ENCODE results near the gene AUTS2.

The AUTS2 gene

DNA sequence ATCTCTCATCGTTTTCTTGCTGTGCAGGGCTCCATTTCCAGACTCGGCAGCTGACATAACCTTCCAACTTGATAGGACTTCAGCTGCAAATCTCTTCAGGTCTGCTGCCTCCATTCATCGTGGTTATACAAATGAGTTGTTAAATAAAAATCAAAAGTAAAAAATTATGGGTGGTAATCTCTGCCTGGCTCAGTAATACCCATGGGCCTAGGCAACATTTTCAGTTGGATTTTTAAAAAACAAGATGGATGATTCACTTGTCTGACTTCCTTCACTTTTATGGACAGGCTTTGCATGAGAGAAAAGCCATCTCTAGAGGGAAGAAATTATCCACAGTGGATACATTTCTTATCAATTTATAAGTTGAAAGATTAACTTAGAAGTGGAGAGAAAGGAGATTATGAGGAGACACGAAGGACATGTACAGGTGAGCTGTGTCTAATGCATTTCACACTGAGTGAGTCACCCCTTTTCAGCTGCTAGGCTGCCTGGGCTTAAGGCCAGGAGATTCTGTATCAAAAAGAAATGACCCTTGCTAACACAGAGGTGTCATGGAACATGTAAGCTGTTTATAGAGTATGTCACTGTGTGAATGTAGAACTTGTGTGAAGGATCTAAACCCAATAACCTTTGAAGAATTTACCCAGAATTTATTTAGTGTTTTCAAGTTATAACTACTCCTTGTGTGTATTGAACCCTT is 495.1 kb downstream of the AUTS2 start:
- no peak for DNase-seq

DNA sequence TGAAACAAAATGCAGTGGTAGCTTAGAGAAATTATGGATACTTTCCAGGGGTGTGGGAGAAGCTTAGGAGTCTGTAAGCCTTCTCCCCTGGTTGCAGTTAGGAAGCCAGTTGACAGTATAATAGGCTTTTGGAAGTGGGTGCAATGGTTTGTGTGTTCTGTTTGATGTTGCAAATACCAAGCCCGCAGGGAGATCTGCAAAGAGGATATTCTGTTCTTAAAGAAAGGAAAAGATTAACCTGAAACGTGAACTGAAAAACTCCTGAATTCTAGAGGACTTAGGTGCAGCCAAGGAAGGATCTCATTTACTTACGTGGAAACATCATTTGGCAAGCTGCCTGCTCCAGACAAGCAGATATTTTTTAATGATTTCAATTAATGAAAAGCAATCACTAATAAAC is 496.6 kb downstream of the AUTS2 start:
- DNase-seq: no peak

DNA sequence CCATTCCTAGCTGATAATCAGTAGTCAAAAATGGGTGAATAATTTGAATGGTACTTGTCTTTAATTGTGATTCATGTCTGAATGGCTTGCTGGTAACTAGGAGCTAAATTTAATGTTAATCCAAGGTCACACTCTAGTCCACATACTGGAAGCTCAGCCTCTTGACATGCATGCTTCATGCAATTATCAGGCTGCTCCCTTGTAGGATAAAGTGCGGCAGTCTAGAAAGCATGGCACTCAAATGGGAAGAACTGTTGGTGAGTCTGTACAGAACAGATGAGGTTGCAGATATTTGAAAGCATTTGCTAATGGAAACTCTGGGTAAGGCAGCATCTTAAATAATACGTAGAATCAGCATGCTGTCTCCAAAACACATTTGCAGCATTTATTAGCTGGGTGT is 499.4 kb downstream of the AUTS2 start:
- peak in 1 of 2 experiments; percentile 25 for DNase-seq

DNA sequence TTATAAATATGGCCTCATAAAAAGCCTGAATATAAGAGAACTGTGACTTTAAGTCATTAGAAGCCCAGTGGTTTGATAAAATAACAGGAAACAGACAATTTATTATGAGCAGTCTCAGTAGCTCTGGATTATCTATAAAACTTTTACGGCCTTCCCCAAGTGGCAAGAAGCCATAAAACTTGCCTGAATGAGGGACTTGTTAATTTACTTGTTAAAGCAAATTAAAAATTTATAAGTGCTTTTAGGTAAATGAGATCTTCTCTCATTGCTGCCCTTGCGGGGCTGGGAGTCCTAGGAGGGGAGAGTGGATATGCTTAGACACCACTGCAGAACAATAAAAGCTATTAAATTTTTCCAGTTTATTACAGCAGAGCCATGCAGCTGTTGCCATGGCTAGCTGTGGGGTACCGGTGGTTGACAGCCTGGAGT is 499.9 kb downstream of the AUTS2 start:
- DNase-seq: peak; percentile 55 to 67

DNA sequence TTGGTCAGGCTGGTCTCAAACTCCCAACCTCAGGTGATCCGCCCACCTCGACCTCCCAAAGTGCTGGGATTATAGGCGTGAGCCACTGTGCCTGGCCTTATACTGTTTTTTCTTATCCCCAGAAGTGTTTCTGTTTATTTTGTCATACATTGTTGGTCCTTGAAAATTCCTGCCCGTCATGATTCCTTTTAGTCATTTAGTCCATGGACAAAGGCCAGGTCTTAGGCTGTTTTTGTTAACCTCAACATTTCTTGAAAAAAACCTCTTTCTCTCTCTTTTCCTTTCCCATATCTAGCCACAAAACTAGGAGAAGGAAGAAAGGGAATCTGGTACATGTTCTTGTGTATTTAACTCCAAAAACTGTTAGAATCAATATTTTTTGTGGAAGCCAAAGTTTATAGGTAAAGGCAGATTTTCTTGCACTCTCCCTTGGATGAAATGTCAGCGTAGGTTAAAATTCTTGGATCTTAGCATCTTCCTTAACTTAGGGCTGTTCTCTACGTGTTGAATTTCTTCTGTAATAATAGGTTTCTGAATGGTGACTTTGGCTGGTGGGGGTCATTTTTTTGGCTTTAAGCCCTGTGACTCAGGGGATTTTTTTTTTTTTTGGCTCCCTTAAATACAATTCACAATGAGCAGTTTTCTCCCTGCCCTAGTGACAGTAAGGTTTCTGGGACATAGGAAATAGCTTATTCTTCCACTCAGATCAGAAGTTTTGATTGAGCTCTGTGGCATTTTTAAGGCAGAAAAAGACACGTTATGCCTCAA is 500.8 kb downstream of the AUTS2 start:
- no peak for DNase-seq

DNA sequence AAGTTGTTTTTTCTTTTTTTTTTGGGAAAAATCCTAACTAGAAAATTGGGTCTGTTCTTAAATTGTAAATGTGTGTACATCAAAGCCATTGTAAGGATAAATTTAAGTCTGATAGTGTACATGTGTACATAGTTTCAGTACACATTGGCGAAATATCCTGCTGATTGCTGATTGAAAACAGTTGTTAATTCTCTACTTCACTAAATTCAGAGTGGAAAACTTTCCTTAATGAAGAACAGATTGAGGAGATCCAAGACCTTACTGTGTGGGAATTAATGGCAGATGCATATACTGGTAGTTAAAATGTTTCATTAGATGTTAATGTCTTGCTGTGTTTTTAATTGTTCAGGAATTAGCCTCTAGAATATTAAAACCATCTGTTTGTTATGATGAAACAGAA is 506.0 kb downstream of the AUTS2 start:
- DNase-seq: no peak

DNA sequence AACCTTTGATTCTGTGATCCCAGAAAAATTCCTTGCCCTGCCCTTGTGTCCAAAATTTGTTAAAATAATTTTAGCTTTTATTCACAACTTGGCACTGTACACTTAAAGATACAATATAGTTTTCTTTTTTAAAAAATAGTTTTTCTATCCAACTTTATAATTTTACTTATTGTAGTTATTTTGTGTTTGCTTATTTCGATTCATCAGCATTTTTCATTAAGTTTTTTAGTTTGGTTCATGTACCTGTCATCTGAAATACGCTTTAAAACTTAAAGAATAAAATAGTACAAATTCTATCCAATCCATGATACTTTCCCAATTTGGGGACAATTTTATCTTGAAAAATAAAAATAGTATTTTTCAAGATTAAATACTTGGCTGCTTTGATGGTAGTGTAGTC is 514.8 kb downstream of the AUTS2 start:
- no peak for DNase-seq

DNA sequence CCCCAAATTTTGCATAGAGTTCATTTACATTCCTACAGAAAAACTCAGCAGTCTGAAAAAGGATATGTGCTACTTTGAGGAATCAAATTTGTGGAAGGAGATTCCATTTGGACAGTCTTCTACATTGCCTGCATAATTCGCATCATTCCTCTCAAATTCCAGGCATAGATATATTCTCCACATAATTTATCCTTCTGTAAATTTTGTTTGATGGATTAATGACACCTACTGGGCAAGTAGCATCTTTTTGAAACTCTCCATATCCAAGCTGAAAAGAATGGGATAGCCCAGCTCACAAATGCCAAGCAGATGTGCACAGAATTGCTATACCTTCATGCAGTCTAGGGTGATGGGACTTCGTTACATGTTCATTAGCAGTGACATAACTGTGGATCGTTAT is 515.3 kb downstream of the AUTS2 start:
- no peak for DNase-seq

DNA sequence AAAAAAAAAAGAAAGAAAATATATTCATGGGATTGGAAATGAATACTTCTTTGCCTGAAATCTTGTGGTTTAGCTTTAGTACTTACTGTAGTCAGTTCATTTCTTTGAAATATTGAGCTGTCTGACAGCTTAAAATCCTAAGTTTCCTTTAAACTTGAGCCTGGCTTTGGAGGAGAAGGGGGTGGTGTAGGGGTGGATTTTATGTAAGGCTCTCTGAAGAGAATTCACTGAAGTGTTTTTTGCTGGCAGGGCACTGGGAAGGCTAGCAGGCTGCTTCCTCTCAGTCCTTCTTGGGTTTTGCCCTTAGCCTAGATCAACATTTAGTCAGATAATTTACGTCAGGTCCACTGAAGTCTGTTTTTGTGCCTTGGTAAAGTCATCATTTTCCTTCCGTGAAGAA is 516.5 kb downstream of the AUTS2 start:
- no peak for DNase-seq

DNA sequence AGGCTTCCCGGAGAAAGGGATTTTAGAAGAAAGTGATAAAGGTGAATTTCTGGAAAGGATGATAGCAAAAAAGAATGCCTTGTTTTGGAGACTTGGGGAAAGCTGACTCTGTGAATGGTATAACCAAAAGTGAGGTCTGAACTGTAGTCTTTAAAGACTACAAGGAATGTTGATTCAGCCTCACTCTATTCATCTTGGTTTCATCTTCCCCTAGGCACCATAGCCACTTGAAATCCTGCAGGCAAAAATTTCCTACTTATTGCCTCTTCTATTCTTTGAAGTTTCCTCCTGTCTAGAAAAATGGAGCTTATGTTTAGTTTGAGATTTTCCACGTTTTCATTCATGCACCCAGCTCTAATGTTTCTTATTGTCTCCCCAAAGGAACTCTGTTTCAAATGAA is 518.0 kb downstream of the AUTS2 start:
- DNase-seq: no peak

DNA sequence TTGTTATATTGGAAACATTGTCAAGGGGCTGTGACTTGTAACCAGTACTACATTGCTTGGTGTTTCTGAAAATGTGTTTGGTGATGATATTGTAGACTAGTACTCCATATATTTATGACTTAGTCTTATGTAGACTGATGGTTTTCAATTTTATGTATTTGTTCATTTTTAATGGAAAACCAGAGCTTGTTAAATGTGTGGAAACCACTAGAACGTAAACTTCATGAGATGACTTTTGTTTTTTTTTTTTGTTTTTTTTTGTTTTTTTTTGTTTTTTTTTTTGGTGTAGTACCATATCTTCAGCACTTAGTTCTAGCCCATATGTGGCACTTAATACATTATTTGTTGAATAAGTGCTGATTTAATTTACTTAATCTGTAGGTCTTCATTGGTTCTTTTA is 518.6 kb downstream of the AUTS2 start:
- no peak for DNase-seq

DNA sequence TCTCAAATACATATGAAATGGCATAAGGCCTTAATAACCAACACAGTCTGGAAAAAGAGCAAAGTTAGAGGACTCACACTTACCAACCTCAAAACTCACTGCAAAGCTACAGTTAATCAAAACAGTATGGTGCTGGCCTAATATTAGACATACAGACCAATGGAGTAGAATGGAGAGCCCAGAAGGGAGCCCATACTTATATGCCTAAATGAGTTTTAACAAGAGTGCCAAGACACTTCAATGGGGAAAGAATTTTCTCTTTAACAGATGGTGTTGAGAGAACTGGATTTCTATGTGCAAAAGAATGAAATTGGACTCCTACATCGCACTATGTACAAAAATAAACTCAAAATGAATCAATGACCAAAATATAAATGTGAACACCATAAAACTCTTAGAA is 522.6 kb downstream of the AUTS2 start:
- DNase-seq: no peak

DNA sequence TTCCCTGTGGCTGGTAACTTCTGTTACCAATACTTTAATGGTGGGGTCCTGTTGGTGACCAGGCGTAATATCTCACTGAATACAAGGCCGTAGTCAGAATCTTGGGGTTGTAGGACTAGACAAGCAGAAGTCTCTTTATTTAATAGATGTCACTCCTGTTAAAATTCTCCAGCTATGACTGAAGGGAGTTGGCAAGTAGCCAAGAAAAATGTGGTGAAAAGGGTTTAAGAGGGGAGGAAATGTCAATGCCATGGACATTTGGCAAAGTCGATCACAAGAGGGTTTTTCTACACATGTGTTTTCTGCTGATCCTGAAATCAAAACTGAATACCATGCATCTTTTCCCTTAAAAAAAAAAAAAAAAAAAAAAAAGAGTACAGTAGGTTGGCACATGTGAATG is 533.5 kb downstream of the AUTS2 start:
- peak in 1 of 2 experiments; percentile 31 for DNase-seq

DNA sequence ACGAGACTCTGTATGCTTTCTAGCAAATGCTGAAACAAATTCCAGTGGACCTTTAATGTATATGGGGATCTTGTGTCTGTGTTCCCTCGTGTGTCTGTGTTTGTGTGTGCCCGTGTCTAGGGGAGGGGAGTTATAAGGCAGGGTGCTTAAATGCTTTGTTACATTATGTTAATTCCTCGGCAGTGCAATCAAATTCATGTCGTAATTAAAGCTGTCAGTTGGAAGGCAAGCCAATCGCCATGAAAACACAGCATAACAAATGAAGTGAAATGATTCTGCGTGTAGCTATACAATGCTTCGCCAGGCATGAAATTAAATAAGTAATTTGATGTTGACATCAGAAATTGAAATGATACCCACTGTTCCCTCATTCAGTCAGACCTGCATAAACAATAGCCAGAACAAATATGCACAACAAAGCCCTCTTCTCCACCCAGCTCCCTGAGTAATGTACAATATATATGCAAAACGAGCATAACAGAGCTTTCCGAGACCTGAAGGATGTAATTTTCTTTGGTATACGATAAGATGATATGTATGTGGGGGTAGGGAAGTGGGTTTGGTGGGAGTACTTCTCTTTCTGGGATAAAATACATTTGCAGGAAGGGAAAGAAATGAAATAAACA is 534.1 kb downstream of the AUTS2 start:
- peak; percentile 53 to 75 for DNase-seq

DNA sequence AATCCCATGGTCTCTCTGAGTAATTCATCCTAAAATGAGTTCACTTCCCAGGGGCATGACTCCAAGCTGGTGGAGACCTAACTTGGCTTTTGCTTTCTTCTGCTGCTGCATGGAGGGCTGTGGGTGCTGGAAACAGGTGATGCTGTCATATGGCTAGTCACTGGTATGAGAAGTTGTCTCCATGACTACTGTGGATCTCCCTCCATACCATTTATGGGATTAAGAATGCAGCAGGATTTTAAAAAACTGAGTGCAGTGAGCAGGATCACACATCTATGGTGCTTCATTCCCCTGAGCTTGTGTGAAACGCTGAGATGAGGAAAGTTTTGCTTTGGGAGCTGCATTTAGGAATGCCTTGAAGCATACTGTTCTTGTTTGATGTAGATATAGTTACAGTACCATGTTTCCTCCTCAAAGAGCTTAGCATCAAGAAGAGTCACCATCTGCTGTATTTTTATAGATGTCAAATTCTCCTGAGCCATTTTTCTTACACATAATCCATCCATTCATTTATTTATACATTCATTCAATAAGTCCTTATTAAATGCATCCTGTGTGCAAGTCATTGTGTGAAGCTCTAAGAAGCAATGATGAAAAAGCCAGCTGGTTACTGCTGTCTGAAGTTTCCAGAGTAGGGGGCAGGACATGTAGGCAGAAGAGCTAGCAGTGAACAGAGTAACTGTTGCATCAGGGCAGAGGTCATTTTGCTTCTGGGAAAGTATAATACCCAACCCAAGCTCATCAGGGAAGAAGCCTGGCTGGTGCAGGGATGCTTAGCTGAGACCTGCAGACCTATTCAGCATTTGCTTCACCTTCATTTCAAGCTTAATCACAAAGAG is 534.8 kb downstream of the AUTS2 start:
- DNase-seq: peak in 1 of 2 experiments; percentile 32

DNA sequence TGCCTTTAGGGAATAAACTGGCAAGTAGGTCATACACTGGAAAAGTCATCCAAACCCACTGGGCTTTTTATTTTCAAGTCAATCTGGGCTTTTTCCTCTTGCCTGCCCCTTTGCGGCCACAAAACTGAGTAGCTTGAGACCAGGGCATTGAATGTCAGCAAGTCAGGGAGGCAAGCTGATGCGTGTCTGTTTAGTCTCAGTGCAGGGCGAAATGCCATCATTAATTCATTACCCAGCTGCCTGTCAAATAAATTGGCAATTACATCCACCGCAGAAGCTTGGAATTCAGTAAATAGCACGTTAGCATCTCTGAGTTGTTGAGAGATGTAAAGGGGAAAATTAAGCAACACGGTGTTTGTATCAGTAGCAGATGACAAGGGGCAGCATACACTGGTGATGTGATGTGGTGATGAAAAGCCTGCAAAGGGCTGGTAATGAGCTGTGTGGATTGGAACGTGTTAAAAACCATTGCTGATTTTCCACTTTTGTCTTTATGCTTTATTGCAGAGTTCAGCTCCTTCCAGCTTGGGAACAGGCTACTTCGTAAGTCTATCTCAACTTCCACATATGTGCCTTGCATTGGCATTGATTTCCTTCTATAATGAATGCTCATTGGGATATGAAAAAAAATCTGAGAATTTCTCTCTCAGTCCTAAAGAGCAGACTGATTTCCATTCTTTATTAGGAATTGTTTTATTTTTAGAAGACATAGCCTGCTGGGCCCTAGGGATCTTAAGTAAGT is 535.9 kb downstream of the AUTS2 start:
- no peak for DNase-seq

DNA sequence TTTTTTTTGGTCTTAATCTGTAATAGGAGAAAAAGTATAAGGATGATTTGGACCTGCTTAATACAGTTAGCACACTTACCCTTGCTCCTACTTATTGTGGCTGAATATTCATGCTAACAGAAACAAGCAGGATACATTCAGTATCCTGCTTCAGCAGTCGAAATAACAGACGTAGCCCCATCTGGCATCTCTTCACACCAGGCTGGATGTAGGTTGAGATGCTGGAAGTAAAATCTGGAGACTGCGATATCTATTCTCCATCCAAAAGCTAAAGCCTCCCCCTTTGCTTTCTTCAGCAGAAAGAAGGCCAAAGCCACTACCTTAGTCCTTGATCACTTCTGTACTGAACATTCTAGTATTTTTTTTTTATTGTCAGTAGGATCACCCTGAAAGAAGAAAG is 537.4 kb downstream of the AUTS2 start:
- no peak for DNase-seq

DNA sequence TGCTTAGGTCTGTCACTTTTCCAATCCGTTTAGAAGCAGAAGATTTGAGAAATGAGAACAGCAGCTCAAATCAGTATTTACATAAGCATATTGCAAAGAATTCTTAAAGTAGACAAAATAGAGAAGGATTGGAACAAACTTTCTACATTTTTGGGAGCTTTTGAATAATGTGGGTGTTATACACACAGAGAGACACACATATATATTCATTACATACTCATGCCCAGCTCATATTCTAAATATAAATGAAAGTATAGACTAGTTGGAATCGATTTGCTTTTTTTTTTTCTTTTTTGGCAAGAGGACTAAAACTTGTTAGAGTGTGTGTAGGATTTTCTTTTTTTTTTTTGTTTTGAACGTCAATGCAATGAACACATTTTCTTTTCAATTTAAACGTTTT is 538.9 kb downstream of the AUTS2 start:
- no peak for DNase-seq

DNA sequence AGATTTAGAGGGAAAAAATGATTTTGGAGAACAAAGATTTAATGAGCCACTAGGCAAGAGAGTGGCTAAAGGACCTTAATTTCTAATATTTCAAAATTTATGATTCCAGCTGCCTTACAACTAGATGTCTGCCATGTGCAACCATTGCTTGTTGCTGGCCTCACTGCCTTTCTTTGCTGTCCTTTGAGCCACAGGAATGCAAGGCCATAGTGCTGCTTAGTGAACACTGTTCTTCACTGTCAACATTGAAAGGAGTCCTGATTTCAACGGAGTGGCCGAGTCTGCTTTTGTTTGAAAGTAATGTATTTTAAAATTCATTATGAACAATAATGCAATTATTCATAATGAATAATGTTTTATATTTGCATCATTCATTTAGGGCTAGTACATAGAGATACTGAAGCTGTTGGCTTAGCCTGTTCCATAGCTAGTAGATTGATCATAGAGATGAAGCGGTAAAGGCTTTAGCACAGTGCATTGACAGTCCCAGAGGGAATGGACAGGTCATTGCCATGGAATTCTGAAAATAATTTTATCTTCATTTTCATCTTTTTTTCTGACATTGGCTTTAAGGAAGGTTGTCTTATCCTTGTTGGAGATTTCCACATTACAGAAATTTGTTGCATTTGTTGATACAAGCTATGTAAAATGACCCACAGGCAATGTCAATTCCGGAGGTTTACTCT is 544.1 kb downstream of the AUTS2 start:
- no peak for DNase-seq

DNA sequence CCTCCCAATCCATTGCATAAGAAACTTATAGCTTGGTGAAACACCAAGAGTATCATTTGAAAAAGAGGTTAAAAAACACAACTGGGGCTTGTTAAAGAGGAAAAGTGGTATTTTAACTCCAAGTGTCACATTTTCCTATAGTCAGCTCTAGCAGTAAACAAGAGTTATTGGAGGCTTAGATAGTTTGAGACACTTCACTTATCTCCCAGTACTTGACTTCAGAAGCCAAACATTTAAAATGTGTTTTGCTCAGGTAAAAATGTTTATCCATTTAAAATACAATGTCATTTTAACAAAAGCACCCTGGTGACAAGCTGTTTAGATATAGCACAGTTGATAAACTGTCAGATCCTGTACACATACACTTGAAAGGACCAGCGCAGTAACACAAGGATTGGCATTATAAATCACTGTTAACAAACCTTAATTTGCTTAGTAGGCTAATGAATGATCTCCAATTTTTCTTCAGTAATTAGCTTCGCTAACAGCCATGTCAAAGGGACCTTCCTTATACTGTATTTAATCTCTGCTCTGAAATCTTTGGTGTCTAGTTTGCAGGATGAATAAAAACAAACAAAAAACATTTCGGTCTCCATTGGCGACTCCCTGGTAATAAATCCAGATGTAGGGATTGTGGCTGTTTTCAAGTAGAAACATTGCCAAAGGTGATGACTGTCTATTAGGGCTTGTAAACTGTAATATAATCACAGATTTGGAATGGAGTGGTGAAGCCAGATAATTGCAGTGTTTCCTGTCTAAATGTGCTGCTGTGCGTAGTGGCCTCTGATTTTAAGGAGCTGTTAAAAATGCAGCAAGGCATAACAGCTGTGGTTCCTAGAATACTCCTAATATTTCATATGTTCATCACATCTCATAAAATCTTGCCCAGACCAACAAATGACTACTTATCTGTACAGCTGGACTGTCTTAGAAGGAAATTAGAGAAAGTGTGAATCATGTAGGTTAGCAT is 545.1 kb downstream of the AUTS2 start:
- DNase-seq: no peak

DNA sequence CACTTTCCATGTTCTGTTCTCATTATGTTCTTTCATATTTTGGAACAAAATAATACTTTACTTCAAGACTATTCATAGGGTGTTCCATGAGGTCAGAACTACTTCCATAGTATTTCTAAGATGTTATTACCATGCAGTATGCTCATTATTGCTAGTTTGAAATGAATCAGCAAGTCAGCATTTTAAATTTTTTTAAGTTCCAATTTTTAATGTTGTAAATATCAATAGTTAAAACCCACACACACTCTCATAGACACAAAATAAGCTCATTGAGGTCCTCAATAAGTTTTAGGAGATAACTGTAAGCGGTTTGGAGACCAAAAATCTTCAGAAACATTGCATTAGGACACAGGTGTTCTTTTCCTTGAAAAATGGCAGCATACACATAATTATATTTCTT is 550.7 kb downstream of the AUTS2 start:
- DNase-seq: no peak

Measured in NCI-H526 (cell line).